Natural killer cell (primary cell): ENCODE results near the gene PLXNA4. TPM values are rescaled to one million over a fixed set of nuclear protein-coding genes. Genes with fewer than 3 reads are reported as not detected.

Experiments used
- ATAC-seq, 3 donors: fragments of 150-1000 bp in 2 of 3; fragments of 200-7000 bp in 1 of 3; cut with Tn5 transposase; 1 replicate in 1 of 3; 2 replicates in 2 of 3; pipeline ENCODE4 v1.10.0; 2021; ENCODE audit warnings: mild to moderate bottlenecking in 2 of 3, moderate library complexity in 2 of 3
- DNase-seq, 2 donors: peaks; one replicate each; pipeline versions ENCODE4 v3.0.0 to v3.0.0-alpha.2; 2013 to 2021; ENCODE audit warnings: mixed read lengths in 1 of 2
- H3K27ac ChIP-seq: one replicate; pipeline ENCODE4 v1.5.1; 2013; ENCODE audit warnings: mild to moderate bottlenecking, low read length
- H3K27me3 ChIP-seq: one replicate; pipeline ENCODE4 v1.6.1; 2013; ENCODE audit warnings: low read length; ENCODE audit not compliant: control insufficient read depth, insufficient read depth
- H3K36me3 ChIP-seq: one replicate; pipeline ENCODE4 v1.6.1; 2013; ENCODE audit warnings: low read length; ENCODE audit not compliant: control insufficient read depth, insufficient read depth
- H3K4me1 ChIP-seq: one replicate; pipeline ENCODE4 v1.6.1; 2013; ENCODE audit warnings: low read length; ENCODE audit not compliant: control insufficient read depth, insufficient read depth
- H3K4me3 ChIP-seq: one replicate; pipeline ENCODE4 v1.5.1; 2013; ENCODE audit warnings: low read length
- H3K9me3 ChIP-seq: one replicate; pipeline ENCODE4 v1.6.1; 2013; ENCODE audit warnings: low read length; ENCODE audit not compliant: control insufficient read depth, insufficient read depth
- H3K27ac Mint-ChIP-seq, 2 donors: one replicate each; pipeline ENCODE4 v1.8.0; 2022; ENCODE audit warnings: mild to moderate bottlenecking in 2 of 2, mixed read lengths in 2 of 2, moderate library complexity in 1 of 2
- H3K27me3 Mint-ChIP-seq, 2 donors: one replicate each; pipeline ENCODE4 v1.8.0; 2022; ENCODE audit warnings: low read depth in 2 of 2, mixed read lengths in 2 of 2
- H3K36me3 Mint-ChIP-seq: one replicate; pipeline ENCODE4 v1.8.0; 2022; ENCODE audit warnings: mixed read lengths
- H3K4me1 Mint-ChIP-seq, 2 donors: one replicate each; pipeline ENCODE4 v1.8.0; 2022; ENCODE audit warnings: mixed read lengths in 2 of 2
- H3K4me3 Mint-ChIP-seq: one replicate; pipeline ENCODE4 v1.8.0; 2022; ENCODE audit warnings: mild to moderate bottlenecking, moderate library complexity, mixed read lengths
- H3K9me3 Mint-ChIP-seq, 2 donors: one replicate each; pipeline ENCODE4 v1.8.0; 2022; ENCODE audit warnings: mixed read lengths in 2 of 2
- WGBS: methylation state at CpG from one replicate; pipeline ENCODE4 v1.1.7; 2013; ENCODE audit warnings: missing lambda C conversion rate; ENCODE audit not compliant: insufficient coverage; 5-methylcytosine and 5-hydroxymethylcytosine counted together
- intact Hi-C: fragments of 100-400 bp; cut with micrococcal nuclease; formaldehyde crosslinking; loops from one replicate; pipeline ENCODE4 v1.14.2; 2022
- total RNA-seq, 4 donors: library from RNA; stranded (reverse); fragments of 120-200 nt in 1 of 4; gene quantifications; one replicate each; pipeline versions ENCODE4 v1.2.3 to v1.2.4, GENCODE V29; 2013 to 2022
- TF ChIP-seq, protein P1 (sequence below): fragments of 200-600 bp; IDR thresholded peaks from one replicate; pipeline ENCODE4 v1.8.0; 2022; ENCODE audit warnings: antibody characterized with exemption

Gene PLXNA4
- total RNA-seq, 3 donors from 2014 or later (not counting 1 experiment from before 2014, with no cell fraction given), result 5.1 to 15.3 (median 10.9) TPM

DNA sequence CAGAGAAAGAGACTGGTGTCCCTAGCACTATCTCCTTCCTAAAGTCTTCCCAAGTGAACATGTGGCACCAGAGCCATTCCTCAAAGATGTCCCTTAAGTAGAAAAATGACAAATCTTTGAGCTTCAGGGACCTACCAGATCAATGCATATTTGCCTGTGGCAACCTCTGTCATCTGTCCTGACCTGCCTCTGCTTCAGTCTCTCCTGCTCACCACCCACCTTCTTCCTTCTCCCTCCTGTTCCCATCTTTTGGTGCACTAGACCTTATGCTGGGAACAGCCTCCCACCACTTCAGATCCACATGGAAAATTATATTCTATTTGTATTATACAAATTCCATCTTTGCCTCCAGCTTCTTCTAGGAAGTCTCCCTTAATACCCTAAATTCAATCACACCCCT is 386.4 kb downstream of the PLXNA4 start:
- Mint-ChIP-seq H3K9me3 (peaks cover 0 to 7% of the 10 kb centered on the region in 2 donors), H3K4me1 (no peaks in the 10 kb centered on the region), H3K27me3 (peaks cover 0 to 4% of the 10 kb centered on the region in 2 donors), H3K36me3 (peaks cover 12% of the 10 kb centered on the region), H3K4me3 (no peak overlapping the region), H3K27ac (no peak overlapping the region)
- intact Hi-C loops, result no loop called here
- peaks cover 7% of the 10 kb centered on the region for H3K9me3 ChIP-seq
- no peaks in the 10 kb centered on the region for H3K4me1 ChIP-seq
- H3K36me3 ChIP-seq, result no peaks in the 10 kb centered on the region
- TF ChIP-seq, protein P1, sequence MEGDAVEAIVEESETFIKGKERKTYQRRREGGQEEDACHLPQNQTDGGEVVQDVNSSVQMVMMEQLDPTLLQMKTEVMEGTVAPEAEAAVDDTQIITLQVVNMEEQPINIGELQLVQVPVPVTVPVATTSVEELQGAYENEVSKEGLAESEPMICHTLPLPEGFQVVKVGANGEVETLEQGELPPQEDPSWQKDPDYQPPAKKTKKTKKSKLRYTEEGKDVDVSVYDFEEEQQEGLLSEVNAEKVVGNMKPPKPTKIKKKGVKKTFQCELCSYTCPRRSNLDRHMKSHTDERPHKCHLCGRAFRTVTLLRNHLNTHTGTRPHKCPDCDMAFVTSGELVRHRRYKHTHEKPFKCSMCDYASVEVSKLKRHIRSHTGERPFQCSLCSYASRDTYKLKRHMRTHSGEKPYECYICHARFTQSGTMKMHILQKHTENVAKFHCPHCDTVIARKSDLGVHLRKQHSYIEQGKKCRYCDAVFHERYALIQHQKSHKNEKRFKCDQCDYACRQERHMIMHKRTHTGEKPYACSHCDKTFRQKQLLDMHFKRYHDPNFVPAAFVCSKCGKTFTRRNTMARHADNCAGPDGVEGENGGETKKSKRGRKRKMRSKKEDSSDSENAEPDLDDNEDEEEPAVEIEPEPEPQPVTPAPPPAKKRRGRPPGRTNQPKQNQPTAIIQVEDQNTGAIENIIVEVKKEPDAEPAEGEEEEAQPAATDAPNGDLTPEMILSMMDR, result no peak
- no peak overlapping the region for H3K27ac ChIP-seq
- no peak for ATAC-seq
- H3K4me3 ChIP-seq, result no peak overlapping the region
- no peaks in the 10 kb centered on the region for H3K27me3 ChIP-seq
- DNase-seq, result no peak

GRCh38 chr7:132187869-132188789 is 388.1 kb downstream of the PLXNA4 start:
- Mint-ChIP-seq H3K27me3 (peaks cover 0 to 4% of the 10 kb centered on the region in 2 donors), H3K9me3 (peaks cover 0 to 7% of the 10 kb centered on the region in 2 donors), H3K4me3 (no peak overlapping the region), H3K36me3 (peaks cover 12% of the 10 kb centered on the region), H3K27ac (no peak overlapping the region), H3K4me1 (no peaks in the 10 kb centered on the region)
- ATAC-seq (no peak), DNase-seq (no peak)
- Histone ChIP-seq H3K27me3 (no peaks in the 10 kb centered on the region), H3K4me3 (no peak overlapping the region), H3K27ac (no peak overlapping the region), H3K36me3 (no peaks in the 10 kb centered on the region), H3K4me1 (no peaks in the 10 kb centered on the region), H3K9me3 (peaks cover 7% of the 10 kb centered on the region)
- 40% methylated on average over 4 of the region's 4 CpGs for WGBS
- intact Hi-C loops, result no loop called here
- TF ChIP-seq, protein P1, result no peak

DNA sequence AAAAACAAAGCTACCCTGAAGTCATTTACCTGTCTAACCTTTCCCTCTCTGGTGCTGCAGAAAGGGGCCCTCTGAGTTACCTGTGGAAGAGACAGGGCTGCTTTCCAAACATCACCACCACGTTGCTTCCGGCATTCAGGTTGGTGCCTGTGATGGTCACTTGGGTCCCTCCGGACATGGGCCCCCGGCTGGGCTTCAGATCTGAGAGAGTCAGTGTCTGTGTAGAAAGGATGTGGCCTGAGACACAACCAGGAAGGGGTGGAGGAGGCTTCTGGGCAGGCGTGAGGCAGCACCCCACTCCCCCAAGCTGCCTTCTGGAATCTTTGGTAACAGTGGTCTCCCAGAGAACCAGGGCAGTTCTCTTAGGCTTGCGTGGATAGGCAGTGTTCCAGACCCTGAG is 388.9 kb downstream of the PLXNA4 start:
- no peaks in the 10 kb centered on the region for H3K4me1 ChIP-seq
- intact Hi-C loops, result no loop called here
- Mint-ChIP-seq H3K4me1 (no peaks in the 10 kb centered on the region), H3K4me3 (no peak overlapping the region), H3K36me3 (peaks cover 12% of the 10 kb centered on the region), H3K27me3 (peaks cover 0 to 4% of the 10 kb centered on the region in 2 donors), H3K9me3 (peaks cover 0 to 7% of the 10 kb centered on the region in 2 donors), H3K27ac (no peak overlapping the region)
- DNase-seq, result no peak
- no peak overlapping the region for H3K27ac ChIP-seq
- H3K36me3 ChIP-seq, result no peaks in the 10 kb centered on the region
- WGBS, result 90% methylated on average over 5 of the region's 6 CpGs
- TF ChIP-seq, protein P1, result no peak
- H3K27me3 ChIP-seq, result no peaks in the 10 kb centered on the region
- peaks cover 7% of the 10 kb centered on the region for H3K9me3 ChIP-seq
- no peak overlapping the region for H3K4me3 ChIP-seq
- no peak for ATAC-seq
